ENCODE data around the gene TRIM44.

DNA sequence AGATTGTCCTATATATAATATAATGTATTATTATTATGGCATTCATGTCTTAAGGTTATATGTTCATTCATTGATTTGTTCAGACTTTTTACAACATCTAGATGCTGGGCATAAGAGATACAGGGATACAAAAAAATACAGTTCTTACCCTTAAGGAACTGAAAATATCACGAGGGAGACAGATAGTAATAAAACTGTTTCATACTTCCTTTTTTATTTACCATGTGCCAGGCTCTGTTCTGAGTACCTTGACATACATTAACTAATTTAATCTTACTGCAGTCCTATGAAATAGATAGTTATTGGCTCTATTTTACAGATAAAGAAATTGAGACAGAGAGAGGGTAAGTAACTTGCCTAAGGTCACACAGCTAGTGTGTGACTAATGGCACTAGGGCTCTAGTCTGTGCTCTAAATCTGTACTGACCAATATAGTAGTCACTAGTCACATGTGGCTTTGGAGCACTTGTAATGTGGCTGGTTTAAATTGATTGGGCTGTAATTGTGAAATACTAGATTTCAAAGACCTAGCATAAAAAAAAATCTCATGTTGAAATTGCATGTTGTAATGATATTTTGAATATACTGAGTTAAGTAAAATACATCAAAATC is 21.3 kb downstream of the TRIM44 start:
- TF ChIP-seq, protein P1, sequence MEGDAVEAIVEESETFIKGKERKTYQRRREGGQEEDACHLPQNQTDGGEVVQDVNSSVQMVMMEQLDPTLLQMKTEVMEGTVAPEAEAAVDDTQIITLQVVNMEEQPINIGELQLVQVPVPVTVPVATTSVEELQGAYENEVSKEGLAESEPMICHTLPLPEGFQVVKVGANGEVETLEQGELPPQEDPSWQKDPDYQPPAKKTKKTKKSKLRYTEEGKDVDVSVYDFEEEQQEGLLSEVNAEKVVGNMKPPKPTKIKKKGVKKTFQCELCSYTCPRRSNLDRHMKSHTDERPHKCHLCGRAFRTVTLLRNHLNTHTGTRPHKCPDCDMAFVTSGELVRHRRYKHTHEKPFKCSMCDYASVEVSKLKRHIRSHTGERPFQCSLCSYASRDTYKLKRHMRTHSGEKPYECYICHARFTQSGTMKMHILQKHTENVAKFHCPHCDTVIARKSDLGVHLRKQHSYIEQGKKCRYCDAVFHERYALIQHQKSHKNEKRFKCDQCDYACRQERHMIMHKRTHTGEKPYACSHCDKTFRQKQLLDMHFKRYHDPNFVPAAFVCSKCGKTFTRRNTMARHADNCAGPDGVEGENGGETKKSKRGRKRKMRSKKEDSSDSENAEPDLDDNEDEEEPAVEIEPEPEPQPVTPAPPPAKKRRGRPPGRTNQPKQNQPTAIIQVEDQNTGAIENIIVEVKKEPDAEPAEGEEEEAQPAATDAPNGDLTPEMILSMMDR (IDR thresholded peaks at IDR 0.05), result no peak
- no peak for TF ChIP-seq POLR2A (IDR thresholded peaks at IDR 0.05)
